ENCODE data around the gene CCT6B.

GRCh38 chr17:34974179-34974578 lies 12.9 kb upstream of the CCT6B start:
- no peak for TF ChIP-seq POLR2A (IDR thresholded peaks at IDR 0.05; ENCODE audit: low read depth)
- TF ChIP-seq CTCF (IDR thresholded peaks at IDR 0.05): no peak
- no peak for TF ChIP-seq POLR2AphosphoS5 (IDR thresholded peaks at IDR 0.05)

Data from esophagus muscularis mucosa (tissue), 3 donors.